H1 (cell line): ENCODE measurements around the gene PCTP.

Source experiments
- CTCF ChIP-seq, 3 experiments: IDR thresholded peaks; 1 replicate in 2 of 3; 2 replicates in 1 of 3; pipeline versions ENCODE4 v1.5.1 to v1.6.1; 2011; ENCODE audit warnings: low read length in 3 of 3, mild to moderate bottlenecking in 3 of 3, inconsistent platforms in 2 of 3, low read depth in 1 of 3, moderate library complexity in 1 of 3; ENCODE audit not compliant: insufficient read depth in 1 of 3; ENCODE audit errors: control extremely low read depth in 1 of 3
- JUND ChIP-seq: IDR thresholded peaks from 2 replicates; pipeline ENCODE4 v1.6.1; 2011; ENCODE audit warnings: mild to moderate bottlenecking, improper control_type of control experiment, low read length

GRCh38 chr17:55776271-55776670 is 25.4 kb downstream of the PCTP start:
- no peak for TF ChIP-seq CTCF (IDR thresholded peaks at IDR 0.05; ENCODE audit: control extremely low read depth in 1 of 3, insufficient read depth in 1 of 3, low read depth in 1 of 3, low read length in 3 of 3)
- no peak for TF ChIP-seq JUND
